Fibroblast of lung (primary cell): ENCODE results near the gene KRT3. TPM values are rescaled to one million over a fixed set of nuclear protein-coding genes. Genes with fewer than 3 reads are reported as not detected.

Experiments
- DNase-seq, 2 donors: peaks; one replicate each; pipeline versions ENCODE4 v3.0.0 to v3.0.0-alpha.2; 2010; ENCODE audit warnings: low read depth in 2 of 2
- H2AFZ ChIP-seq: 2 replicates; pipeline ENCODE4 v1.5.1; 2012; ENCODE audit warnings: low read length, control low read depth, inconsistent platforms
- H3K27ac ChIP-seq: 2 replicates; pipeline ENCODE4 v1.5.1; 2011; ENCODE audit warnings: low read length, control low read depth; ENCODE audit not compliant: insufficient read depth
- H3K27me3 ChIP-seq: 2 replicates; pipeline ENCODE4 v1.5.1; 2011; ENCODE audit warnings: mild to moderate bottlenecking, low read length; ENCODE audit not compliant: control insufficient read depth, insufficient read depth
- H3K36me3 ChIP-seq: 2 replicates; pipeline ENCODE4 v1.5.1; 2011; ENCODE audit warnings: low read length; ENCODE audit not compliant: control insufficient read depth, insufficient read depth
- H3K4me1 ChIP-seq: 2 replicates; pipeline ENCODE4 v1.5.1; 2011; ENCODE audit warnings: low read length; ENCODE audit not compliant: control insufficient read depth, insufficient read depth; ENCODE audit errors: extremely low read depth
- H3K4me2 ChIP-seq: 2 replicates; pipeline ENCODE4 v1.5.1; 2011; ENCODE audit warnings: low read length, control low read depth; ENCODE audit not compliant: insufficient read depth; ENCODE audit errors: extremely low read depth
- H3K4me3 ChIP-seq, 4 experiments: fragments of 200-600 bp in 1 of 4; sonication (generic) in 1 of 4; replicated peaks in 1 of 4; 2 replicates each; pipeline ENCODE4 v1.5.1; 2011 to 2016; ENCODE audit warnings: low read length in 4 of 4, low read depth in 3 of 4, mild to moderate bottlenecking in 3 of 4, control low read depth in 2 of 4, inconsistent platforms in 1 of 4, mixed read lengths in 1 of 4; ENCODE audit not compliant: insufficient read depth in 1 of 4; ENCODE audit errors: control extremely low read depth in 1 of 4
- H3K79me2 ChIP-seq: 2 replicates; pipeline ENCODE4 v1.5.1; 2012; ENCODE audit warnings: mild to moderate bottlenecking, low read length, inconsistent platforms; ENCODE audit not compliant: control insufficient read depth, insufficient read depth
- H3K9ac ChIP-seq: 2 replicates; pipeline ENCODE4 v1.5.1; 2011; ENCODE audit warnings: mild to moderate bottlenecking, low read length, control low read depth; ENCODE audit not compliant: insufficient read depth
- H3K9me3 ChIP-seq: 2 replicates; pipeline ENCODE4 v1.5.1; 2012; ENCODE audit warnings: low read depth, low read length; ENCODE audit not compliant: control insufficient read depth, insufficient read depth
- H4K20me1 ChIP-seq: 2 replicates; pipeline ENCODE4 v1.5.1; 2011; ENCODE audit warnings: low read length; ENCODE audit not compliant: control insufficient read depth, insufficient read depth; ENCODE audit errors: extremely low read depth
- EZH2 ChIP-seq: IDR thresholded peaks from 2 replicates; pipeline ENCODE4 v1.5.1; 2012; ENCODE audit warnings: low read length, control low read depth, mild to moderate bottlenecking; ENCODE audit errors: missing control alignments
- polyA plus RNA-seq, 2 donors: library from polyadenylated mRNA; depleted of rRNA in 1 of 2; stranded (reverse) in 1 of 2; unstranded in 1 of 2; fragments of >200 nt; gene quantifications; 2 replicates each; pipeline ENCODE4 v1.2.1, GENCODE V29; 2011 to 2012; ENCODE audit warnings: missing spikeins in 1 of 2
- total RNA-seq: library from RNA; depleted of rRNA; stranded (reverse); fragments of >200 nt; gene quantifications from 2 replicates; pipeline ENCODE4 v1.2.1, GENCODE V29; 2014
- TF ChIP-seq, protein P1 (sequence below), 2 donors: IDR thresholded peaks in 1 of 2; conservative IDR thresholded peaks in 1 of 2; 1 replicate in 1 of 2; 2 replicates in 1 of 2; pipeline ENCODE4 v1.5.1; 2011 to 2012; ENCODE audit warnings: low read length in 2 of 2, control low read depth in 1 of 2, inconsistent platforms in 1 of 2, low read depth in 1 of 2, mild to moderate bottlenecking in 1 of 2

Gene KRT3
- total and polyA plus RNA-seq, 2 donors (not counting 1 experiment from before 2014, with no cell fraction given), result not detected

DNA sequence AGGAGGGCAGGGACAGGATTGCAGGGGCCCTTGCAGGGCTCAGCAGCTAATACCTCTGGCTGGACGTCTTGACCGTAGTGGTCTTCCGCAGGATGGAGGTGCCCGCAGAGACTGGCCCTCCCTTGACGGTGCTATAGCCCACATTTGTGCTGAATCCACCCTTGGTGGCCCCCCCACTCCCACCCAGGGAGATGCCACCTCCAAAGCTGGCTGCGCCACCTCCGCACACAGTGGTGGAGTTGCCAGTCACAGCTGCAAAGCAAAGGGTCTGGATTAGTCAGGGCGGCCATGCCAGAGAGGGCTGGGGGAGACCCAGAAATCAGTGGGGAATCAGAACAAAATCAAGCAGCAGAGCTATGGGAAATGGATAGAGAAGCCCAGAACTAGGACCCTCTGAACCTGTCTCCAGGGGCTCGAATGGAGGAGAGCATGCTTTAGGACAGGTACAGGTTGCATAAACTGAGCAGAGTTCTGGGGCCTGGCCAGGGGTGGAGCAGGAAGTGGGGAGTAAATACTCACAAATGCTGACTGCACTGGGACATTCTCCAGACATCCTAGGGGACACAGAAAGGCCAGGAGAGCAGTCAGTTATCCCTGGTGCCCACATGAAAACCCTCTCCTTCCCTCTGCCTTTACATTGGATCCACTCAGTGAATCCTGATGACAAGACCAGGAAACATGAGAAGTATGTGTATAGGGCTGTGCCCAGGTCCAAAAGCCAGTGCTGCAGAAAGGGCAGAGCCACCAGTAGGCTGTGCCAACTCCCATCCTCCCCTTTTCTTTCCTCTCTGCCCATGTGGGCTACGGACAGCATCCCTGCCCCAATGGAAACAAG lies 26.1 kb upstream of the KRT3 start:
- no peak overlapping the region for H2AFZ ChIP-seq
- H3K27ac ChIP-seq, result no peak overlapping the region
- H3K79me2 ChIP-seq, result no peaks in the 10 kb centered on the region
- no peaks in the 10 kb centered on the region for H3K9me3 ChIP-seq
- DNase-seq, result no peak
- no peak for TF ChIP-seq EZH2
- TF ChIP-seq, protein P1, sequence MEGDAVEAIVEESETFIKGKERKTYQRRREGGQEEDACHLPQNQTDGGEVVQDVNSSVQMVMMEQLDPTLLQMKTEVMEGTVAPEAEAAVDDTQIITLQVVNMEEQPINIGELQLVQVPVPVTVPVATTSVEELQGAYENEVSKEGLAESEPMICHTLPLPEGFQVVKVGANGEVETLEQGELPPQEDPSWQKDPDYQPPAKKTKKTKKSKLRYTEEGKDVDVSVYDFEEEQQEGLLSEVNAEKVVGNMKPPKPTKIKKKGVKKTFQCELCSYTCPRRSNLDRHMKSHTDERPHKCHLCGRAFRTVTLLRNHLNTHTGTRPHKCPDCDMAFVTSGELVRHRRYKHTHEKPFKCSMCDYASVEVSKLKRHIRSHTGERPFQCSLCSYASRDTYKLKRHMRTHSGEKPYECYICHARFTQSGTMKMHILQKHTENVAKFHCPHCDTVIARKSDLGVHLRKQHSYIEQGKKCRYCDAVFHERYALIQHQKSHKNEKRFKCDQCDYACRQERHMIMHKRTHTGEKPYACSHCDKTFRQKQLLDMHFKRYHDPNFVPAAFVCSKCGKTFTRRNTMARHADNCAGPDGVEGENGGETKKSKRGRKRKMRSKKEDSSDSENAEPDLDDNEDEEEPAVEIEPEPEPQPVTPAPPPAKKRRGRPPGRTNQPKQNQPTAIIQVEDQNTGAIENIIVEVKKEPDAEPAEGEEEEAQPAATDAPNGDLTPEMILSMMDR (conservative IDR thresholded peaks at IDR 0.05 in 1 of 2, IDR thresholded peaks at IDR 0.05 in 1 of 2; ENCODE audit: low read depth in 1 of 2, low read length in 2 of 2), result no peak
- H3K36me3 ChIP-seq, result no peaks in the 10 kb centered on the region
- H3K4me3 ChIP-seq, result no peak overlapping the region
- no peaks in the 10 kb centered on the region for H3K27me3 ChIP-seq
- no peak overlapping the region for H3K4me2 ChIP-seq
- no peaks in the 10 kb centered on the region for H4K20me1 ChIP-seq
- H3K4me1 ChIP-seq, result no peaks in the 10 kb centered on the region
- no peak overlapping the region for H3K9ac ChIP-seq

- no peak overlapping the region for H3K27ac ChIP-seq
- no peaks in the 10 kb centered on the region for H3K4me1 ChIP-seq
- no peak overlapping the region for H3K9ac ChIP-seq
- TF ChIP-seq, protein P1 (conservative IDR thresholded peaks at IDR 0.05 in 1 of 2, IDR thresholded peaks at IDR 0.05 in 1 of 2; ENCODE audit: low read depth in 1 of 2, low read length in 2 of 2), result no peak
- TF ChIP-seq EZH2, result no peak
- no peaks in the 10 kb centered on the region for H3K79me2 ChIP-seq
- H3K4me2 ChIP-seq, result no peak overlapping the region
- no peak overlapping the region for H2AFZ ChIP-seq
- no peaks in the 10 kb centered on the region for H4K20me1 ChIP-seq
- no peaks in the 10 kb centered on the region for H3K27me3 ChIP-seq
- H3K4me3 ChIP-seq, result no peak overlapping the region
- H3K36me3 ChIP-seq, result no peaks in the 10 kb centered on the region
- DNase-seq, result no peak
- H3K9me3 ChIP-seq, result no peaks in the 10 kb centered on the region
These were observed 25.3 kb upstream of the KRT3 start for GRCh38 chr12:52821071-52821730.

DNA sequence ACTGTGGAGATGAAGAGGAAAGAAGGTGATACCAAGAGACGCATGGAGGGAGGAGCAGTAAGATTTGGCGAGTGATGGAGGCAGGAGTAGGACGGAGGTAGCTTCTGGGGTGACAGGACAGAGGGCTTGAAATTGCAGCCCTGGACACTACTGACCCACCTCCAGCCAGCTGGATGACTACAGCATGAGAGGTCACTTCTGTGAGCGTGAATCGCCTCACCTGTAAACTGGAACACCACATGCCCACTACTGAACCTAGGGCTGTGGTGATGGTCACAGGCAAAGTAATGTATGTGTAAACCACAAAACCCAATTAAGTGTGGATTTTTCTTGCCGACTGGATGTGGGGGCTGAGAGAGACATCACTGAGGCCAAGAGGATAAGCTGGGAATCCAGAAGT lies 24.6 kb upstream of the KRT3 start:
- Histone ChIP-seq H3K79me2 (no peaks in the 10 kb centered on the region), H3K9me3 (no peaks in the 10 kb centered on the region), H3K36me3 (no peaks in the 10 kb centered on the region), H3K27me3 (no peaks in the 10 kb centered on the region), H4K20me1 (no peaks in the 10 kb centered on the region), H2AFZ (no peak overlapping the region), H3K4me1 (no peaks in the 10 kb centered on the region), H3K4me2 (no peak overlapping the region), H3K27ac (no peak overlapping the region), H3K4me3 (no peak overlapping the region), H3K9ac (no peak overlapping the region)
- no peak for DNase-seq
- TF ChIP-seq, protein P1 (conservative IDR thresholded peaks at IDR 0.05 in 1 of 2, IDR thresholded peaks at IDR 0.05 in 1 of 2; ENCODE audit: low read depth in 1 of 2, low read length in 2 of 2), result no peak
- no peak for TF ChIP-seq EZH2
